Mesothelial cell of epicardium (in vitro differentiated cells): ENCODE results near the gene TMEM43. TPM values are rescaled to one million over a fixed set of nuclear protein-coding genes. Genes with fewer than 3 reads are reported as not detected.

Experiments used
- DNase-seq, 2 experiments: peaks; one replicate each; pipeline ENCODE4 v3.0.0; 2021; ENCODE audit warnings: low spot score in 2 of 2; ENCODE audit not compliant: unreplicated experiment in 2 of 2
- H3K27ac Mint-ChIP-seq: 2 replicates; pipeline ENCODE4 v1.8.0; 2021; ENCODE audit warnings: mixed read lengths
- H3K27me3 Mint-ChIP-seq: 2 replicates; pipeline ENCODE4 v1.8.0; 2021; ENCODE audit warnings: low read depth, mixed read lengths
- H3K36me3 Mint-ChIP-seq: 2 replicates; pipeline ENCODE4 v1.8.0; 2021; ENCODE audit warnings: mixed read lengths
- H3K4me1 Mint-ChIP-seq: 2 replicates; pipeline ENCODE4 v1.8.0; 2021; ENCODE audit warnings: mixed read lengths
- H3K4me3 Mint-ChIP-seq: 2 replicates; pipeline ENCODE4 v1.8.0; 2021; ENCODE audit warnings: mild to moderate bottlenecking, moderate library complexity, mixed read lengths
- H3K9me3 Mint-ChIP-seq: 2 replicates; pipeline ENCODE4 v1.8.0; 2021; ENCODE audit warnings: mixed read lengths
- CTCF ChIP-seq: fragments of 200-600 bp; sonication (generic); IDR thresholded peaks from one replicate; pipeline ENCODE4 v1.5.0; 2021; ENCODE audit warnings: antibody characterized with exemption; ENCODE audit not compliant: unreplicated experiment
- total RNA-seq: library from RNA; stranded (reverse); gene quantifications from 3 replicates; pipeline ENCODE4 v1.2.1, GENCODE V29; 2021

Gene TMEM43
- total RNA-seq, 1 donor from 2014 or later, result 50.0 TPM

DNA sequence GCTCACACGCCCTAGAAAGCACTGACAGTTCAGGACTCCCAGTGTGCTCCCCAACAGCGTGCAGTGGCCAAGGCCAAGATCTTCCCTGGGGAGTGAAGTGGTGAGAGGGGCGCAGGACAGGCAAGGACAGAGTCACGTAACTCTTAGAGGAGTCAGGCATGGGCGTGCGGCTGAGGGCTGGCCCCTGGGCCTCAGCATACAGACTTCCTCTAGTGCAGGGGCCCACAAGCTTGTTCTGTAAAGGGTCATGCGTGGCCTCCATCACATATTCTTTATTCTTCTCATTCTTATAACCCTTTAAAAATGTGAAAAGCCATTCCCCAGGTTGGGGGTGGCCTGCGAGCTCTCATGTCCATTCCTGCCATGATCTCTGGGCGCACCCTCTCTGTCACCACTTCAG, 25.2 kb downstream of the TMEM43 start:
- Mint-ChIP-seq H3K36me3 (peaks cover 40% of the 10 kb centered on the region), H3K4me3 (no peak overlapping the region), H3K27me3 (no peaks in the 10 kb centered on the region), H3K4me1 (peaks cover 3% of the 10 kb centered on the region), H3K9me3 (no peaks in the 10 kb centered on the region), H3K27ac (no peak overlapping the region)
- no peak for TF ChIP-seq CTCF
- no peak for DNase-seq

- no peak for DNase-seq
- Mint-ChIP-seq H3K36me3 (peaks cover 40% of the 10 kb centered on the region), H3K27ac (no peak overlapping the region), H3K4me1 (no peaks in the 10 kb centered on the region), H3K4me3 (no peak overlapping the region), H3K9me3 (no peaks in the 10 kb centered on the region), H3K27me3 (no peaks in the 10 kb centered on the region)
- TF ChIP-seq CTCF, result no peak
These were observed 25.8 kb downstream of the TMEM43 start for GRCh38 chr3:14150491-14151230.

DNA sequence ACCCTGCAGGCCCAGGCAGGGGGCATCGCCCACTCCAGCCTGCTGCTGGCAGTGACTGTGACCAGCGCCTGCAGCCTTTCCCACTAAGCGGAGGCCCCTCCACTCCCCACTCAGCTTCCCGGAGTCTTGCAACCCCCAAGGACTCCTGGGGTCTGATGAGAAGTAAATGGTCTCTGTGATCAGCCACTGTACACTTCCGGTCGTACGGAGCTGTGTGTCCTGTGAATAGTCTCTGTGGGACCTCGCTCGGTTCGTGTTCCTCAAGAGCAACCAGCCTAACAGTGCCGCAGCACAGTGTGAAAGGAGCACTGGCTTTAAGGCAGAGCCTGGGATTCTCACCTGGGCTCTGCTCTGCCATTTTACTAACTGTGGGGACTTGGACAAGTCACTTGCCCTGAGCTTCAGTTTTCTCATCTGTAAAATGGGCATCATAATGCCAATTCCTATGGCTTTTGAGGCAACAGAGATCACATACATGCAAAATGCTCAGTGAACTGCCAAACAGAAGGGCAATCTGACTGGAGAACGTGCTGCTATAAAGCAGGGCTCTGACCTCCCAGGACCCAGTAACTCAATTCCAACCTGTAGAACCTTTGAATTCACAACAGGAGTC, 26.7 kb downstream of the TMEM43 start:
- no peak for DNase-seq
- H3K27ac Mint-ChIP-seq, result no peak overlapping the region
- H3K9me3 Mint-ChIP-seq, result no peaks in the 10 kb centered on the region
- H3K4me1 Mint-ChIP-seq, result no peaks in the 10 kb centered on the region
- no peaks in the 10 kb centered on the region for H3K27me3 Mint-ChIP-seq
- TF ChIP-seq CTCF, result no peak
- H3K36me3 Mint-ChIP-seq, result peaks cover 42% of the 10 kb centered on the region
- H3K4me3 Mint-ChIP-seq, result no peak overlapping the region

DNA sequence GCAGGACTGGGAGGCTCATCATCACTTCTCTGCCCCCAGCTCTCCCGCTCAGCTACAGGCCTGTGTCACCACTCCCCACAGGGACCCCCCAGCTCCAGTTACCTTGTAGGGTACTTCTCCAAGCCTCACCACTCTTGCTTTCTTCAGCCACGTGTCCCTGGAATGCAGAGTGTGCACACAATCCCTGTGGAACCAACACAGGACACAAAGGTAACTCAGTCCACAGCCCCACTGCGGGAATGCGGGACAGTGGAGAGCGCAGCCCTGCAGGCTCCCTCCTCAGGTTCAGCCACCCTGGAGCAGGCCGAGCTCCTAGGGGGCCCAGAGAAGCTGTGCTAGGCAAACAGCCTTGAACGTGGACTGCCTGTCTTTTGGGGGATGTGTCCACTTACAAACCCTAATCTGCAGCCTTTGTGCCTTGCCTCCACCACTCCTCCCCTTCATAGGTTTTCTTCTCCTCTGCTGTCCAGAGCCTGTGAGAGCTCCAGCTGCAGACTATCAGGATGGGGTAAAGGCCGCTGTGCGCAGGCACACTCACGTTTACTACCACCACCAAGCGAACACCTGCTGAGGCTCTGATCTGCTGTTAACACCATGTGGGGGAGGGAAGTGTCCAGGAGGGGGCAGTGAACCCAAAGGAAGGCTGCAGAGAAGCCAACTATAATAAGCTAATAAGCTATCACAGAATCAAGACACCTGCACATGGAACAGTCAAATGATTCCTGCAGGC, 27.5 kb downstream of the TMEM43 start:
- Mint-ChIP-seq H3K4me1 (no peaks in the 10 kb centered on the region), H3K36me3 (peaks cover 36% of the 10 kb centered on the region), H3K4me3 (no peak overlapping the region), H3K9me3 (no peaks in the 10 kb centered on the region), H3K27me3 (no peaks in the 10 kb centered on the region), H3K27ac (no peak overlapping the region)
- peak; percentile 11 for TF ChIP-seq CTCF
- DNase-seq, result no peak

DNA sequence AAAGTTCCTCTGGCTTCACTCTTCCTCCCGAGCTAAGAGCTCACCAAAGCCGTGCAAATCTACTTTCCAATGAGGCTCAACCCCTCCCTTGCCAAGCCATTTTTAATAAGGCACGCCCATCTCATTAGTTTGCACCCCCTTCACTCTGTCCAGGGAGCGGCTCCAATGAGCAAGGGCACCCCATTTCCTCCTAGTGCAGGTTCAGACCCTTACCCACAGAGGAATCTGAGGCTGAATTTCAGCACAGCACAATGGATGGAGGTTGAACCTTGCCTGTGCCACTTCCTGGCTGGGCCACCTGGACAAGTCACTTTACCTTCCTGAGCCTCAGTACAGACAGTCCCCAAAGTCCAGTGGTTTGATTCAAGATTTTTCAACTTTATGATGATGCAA, 28.1 kb downstream of the TMEM43 start:
- DNase-seq, result no peak
- Mint-ChIP-seq H3K4me3 (no peak overlapping the region), H3K9me3 (no peaks in the 10 kb centered on the region), H3K27me3 (no peaks in the 10 kb centered on the region), H3K36me3 (peaks cover 35% of the 10 kb centered on the region), H3K27ac (no peak overlapping the region), H3K4me1 (no peaks in the 10 kb centered on the region)
- TF ChIP-seq CTCF, result no peak
